OCI-LY7 (cell line): ENCODE results near the gene NUDT7. TPM values are rescaled to one million over a fixed set of nuclear protein-coding genes. Genes with fewer than 3 reads are reported as not detected.

Experiments
- BruUV-seq: library from RNA; stranded (reverse); fragments of 400-500 nt; replicated peaks from 2 replicates; lab custom pipeline; 2021; lab: Mats Ljungman, UMichigan
- CTCF ChIA-PET: fragments of 300-600 bp; sonication (Branson Sonifier 250); formaldehyde crosslinking; loops from one replicate; lab custom pipeline; 2022; ENCODE audit warnings: antibody characterized with exemption; ENCODE audit not compliant: unreplicated experiment; lab: Charles Lee
- POLR2A ChIA-PET: fragments of 300-600 bp; sonication (Branson Sonifier 250); formaldehyde crosslinking; loops from one replicate; lab custom pipeline; 2022; ENCODE audit warnings: antibody characterized with exemption; lab: Charles Lee
- DNase-seq: peaks from one replicate; pipeline ENCODE4 v3.0.0-alpha.2; 2015; ENCODE audit warnings: low spot score
- H2AFZ ChIP-seq: fragments of 200-600 bp; sonication (generic), shearing (Covaris generic); 2 replicates; pipeline ENCODE4 v1.6.1; 2014; ENCODE audit warnings: mild to moderate bottlenecking, antibody characterized with exemption, low read length, moderate library complexity
- H3K27ac ChIP-seq: fragments of 200-600 bp; sonication (generic); 2 replicates; pipeline ENCODE4 v1.5.1; 2014; ENCODE audit warnings: mixed run types, low read depth, mild to moderate bottlenecking, moderate library complexity, low read length, inconsistent platforms; ENCODE audit not compliant: poor library complexity, severe bottlenecking
- H3K36me3 ChIP-seq: fragments of 200-600 bp; sonication (generic); 2 replicates; pipeline ENCODE4 v1.6.1; 2014; ENCODE audit warnings: mild to moderate bottlenecking, antibody characterized with exemption, low read length, moderate library complexity, mixed read lengths; ENCODE audit not compliant: insufficient read depth
- H3K4me1 ChIP-seq: fragments of 200-600 bp; sonication (generic); 2 replicates; pipeline ENCODE4 v1.5.1; 2014; ENCODE audit warnings: mild to moderate bottlenecking, low read length; ENCODE audit not compliant: insufficient read depth, poor library complexity, severe bottlenecking
- H3K4me2 ChIP-seq: fragments of 200-600 bp; sonication (generic); 2 replicates; pipeline ENCODE4 v1.6.1; 2014; ENCODE audit warnings: mild to moderate bottlenecking, low read length
- H3K4me3 ChIP-seq: fragments of 200-600 bp; sonication (generic); 2 replicates; pipeline ENCODE4 v1.5.1; 2014; ENCODE audit warnings: mild to moderate bottlenecking, low read depth, low read length; ENCODE audit not compliant: poor library complexity, severe bottlenecking
- H3K79me2 ChIP-seq: fragments of 200-600 bp; sonication (generic); 2 replicates; pipeline ENCODE4 v1.6.1; 2016; ENCODE audit warnings: low read depth, mild to moderate bottlenecking, low read length, moderate library complexity, mixed read lengths; ENCODE audit not compliant: insufficient read depth
- H3K9me2 ChIP-seq: fragments of 200-600 bp; sonication (generic); 2 replicates; pipeline ENCODE4 v1.6.1; 2016; ENCODE audit warnings: mild to moderate bottlenecking, low read length, mixed read lengths; ENCODE audit not compliant: insufficient read depth
- H3K9me3 ChIP-seq: fragments of 200-600 bp; sonication (generic); 2 replicates; pipeline ENCODE4 v1.6.1; 2014; ENCODE audit warnings: mild to moderate bottlenecking, mixed run types, low read length, mixed read lengths
- H4K20me1 ChIP-seq: fragments of 200-600 bp; sonication (generic); 2 replicates; pipeline ENCODE4 v1.6.1; 2014; ENCODE audit warnings: mild to moderate bottlenecking, antibody characterized with exemption, low read length, moderate library complexity, mixed read lengths; ENCODE audit not compliant: insufficient read depth
- EZH2phosphoT487 ChIP-seq: fragments of 200-600 bp; sonication (generic); IDR thresholded peaks from 2 replicates; pipeline ENCODE4 v1.6.1; 2018; ENCODE audit warnings: low read depth, borderline replicate concordance, mild to moderate bottlenecking, mixed run types, antibody characterized with exemption, low read length, moderate library complexity, mixed read lengths
- intact Hi-C: fragments of 100-400 bp; cut with micrococcal nuclease; formaldehyde crosslinking; loops from one replicate; pipeline ENCODE4 v1.10.0; 2022; ENCODE audit not compliant: unreplicated experiment
- total RNA-seq, 2 experiments: library from RNA; depleted of rRNA in 1 of 2; stranded (reverse); fragments of >200 nt in 1 of 2; shearing (Covaris generic) in 1 of 2; gene quantifications; 2 replicates each; pipeline ENCODE4 v1.2.3, GENCODE V29; 2014 to 2022
- TF ChIP-seq, protein P1 (sequence below): fragments of 200-600 bp; sonication (generic); conservative IDR thresholded peaks from 2 replicates; pipeline ENCODE4 v1.5.1; 2014; ENCODE audit warnings: mild to moderate bottlenecking, antibody characterized with exemption, low read length, moderate library complexity, mixed read lengths

NUDT7 gene
- total RNA-seq, 2 experiments from 2014 or later, result 4.4 to 22.1 TPM

DNA sequence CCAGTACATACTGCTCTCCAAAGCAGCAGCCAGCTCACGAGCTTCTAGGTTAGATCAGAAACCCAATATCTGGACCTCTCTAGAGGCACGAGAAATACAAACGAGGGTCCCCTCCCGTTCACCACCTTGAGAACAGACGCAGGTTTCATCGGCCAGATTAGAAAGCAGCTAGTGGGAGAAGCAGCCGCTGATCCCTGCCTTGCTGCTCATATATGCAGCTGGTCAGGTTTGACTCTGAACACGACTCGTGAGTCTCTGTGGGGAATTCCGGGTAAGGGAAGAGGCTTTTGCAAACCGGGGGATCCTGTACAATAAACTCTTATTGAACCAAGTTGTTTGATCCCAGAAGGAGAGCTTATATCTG is 67.7 kb downstream of the NUDT7 start:
- Histone ChIP-seq H3K4me3 (no peak overlapping the region), H3K36me3 (no peaks in the 10 kb centered on the region), H2AFZ (no peak overlapping the region), H3K27ac (no peak overlapping the region), H3K9me2 (no peaks in the 10 kb centered on the region), H3K79me2 (no peaks in the 10 kb centered on the region), H3K4me2 (no peak overlapping the region), H4K20me1 (no peaks in the 10 kb centered on the region), H3K9me3 (no peaks in the 10 kb centered on the region), H3K4me1 (no peaks in the 10 kb centered on the region)
- intact Hi-C loops, result no loop called here
- ChIA-PET POLR2A (no interaction called here), CTCF (interaction anchor here (0.6 kb wide), 1 partner anchor 318 kb away, joined by 4 read pairs; no protein-coding TSS in a partner anchor)
- no TSS peak for BruUV-seq
- no peak for DNase-seq
- TF ChIP-seq EZH2phosphoT487, result no peak
- TF ChIP-seq, protein P1, sequence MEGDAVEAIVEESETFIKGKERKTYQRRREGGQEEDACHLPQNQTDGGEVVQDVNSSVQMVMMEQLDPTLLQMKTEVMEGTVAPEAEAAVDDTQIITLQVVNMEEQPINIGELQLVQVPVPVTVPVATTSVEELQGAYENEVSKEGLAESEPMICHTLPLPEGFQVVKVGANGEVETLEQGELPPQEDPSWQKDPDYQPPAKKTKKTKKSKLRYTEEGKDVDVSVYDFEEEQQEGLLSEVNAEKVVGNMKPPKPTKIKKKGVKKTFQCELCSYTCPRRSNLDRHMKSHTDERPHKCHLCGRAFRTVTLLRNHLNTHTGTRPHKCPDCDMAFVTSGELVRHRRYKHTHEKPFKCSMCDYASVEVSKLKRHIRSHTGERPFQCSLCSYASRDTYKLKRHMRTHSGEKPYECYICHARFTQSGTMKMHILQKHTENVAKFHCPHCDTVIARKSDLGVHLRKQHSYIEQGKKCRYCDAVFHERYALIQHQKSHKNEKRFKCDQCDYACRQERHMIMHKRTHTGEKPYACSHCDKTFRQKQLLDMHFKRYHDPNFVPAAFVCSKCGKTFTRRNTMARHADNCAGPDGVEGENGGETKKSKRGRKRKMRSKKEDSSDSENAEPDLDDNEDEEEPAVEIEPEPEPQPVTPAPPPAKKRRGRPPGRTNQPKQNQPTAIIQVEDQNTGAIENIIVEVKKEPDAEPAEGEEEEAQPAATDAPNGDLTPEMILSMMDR, result no peak

DNA sequence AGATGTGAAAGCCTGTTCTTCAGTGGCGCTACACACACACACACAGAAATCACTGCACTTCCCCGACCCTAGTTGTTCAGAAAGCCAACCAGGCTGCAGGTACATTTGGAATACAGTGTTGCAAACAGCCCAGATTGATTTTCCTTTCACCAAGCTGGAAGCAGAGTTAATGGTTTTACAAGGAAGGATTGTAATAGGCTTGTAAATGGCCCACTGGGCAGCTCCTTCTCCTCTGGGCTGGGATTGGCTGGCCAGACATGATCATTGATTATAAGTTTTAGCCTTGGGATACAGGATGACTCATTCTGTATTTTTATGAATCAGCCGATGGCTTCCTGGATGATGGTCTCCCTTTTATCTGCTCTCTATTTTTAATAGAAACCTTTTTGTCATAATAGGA is 68.6 kb downstream of the NUDT7 start:
- BruUV-seq, result no TSS peak
- H3K27ac ChIP-seq, result no peak overlapping the region
- no peaks in the 10 kb centered on the region for H3K79me2 ChIP-seq
- ChIA-PET CTCF (no interaction called here), POLR2A (no interaction called here)
- no peaks in the 10 kb centered on the region for H3K4me1 ChIP-seq
- DNase-seq, result no peak
- H2AFZ ChIP-seq, result no peak overlapping the region
- no peaks in the 10 kb centered on the region for H3K9me2 ChIP-seq
- TF ChIP-seq EZH2phosphoT487, result no peak
- TF ChIP-seq, protein P1, result no peak
- H4K20me1 ChIP-seq, result no peaks in the 10 kb centered on the region
- H3K4me3 ChIP-seq, result no peak overlapping the region
- intact Hi-C loops, result no loop called here
- no peaks in the 10 kb centered on the region for H3K9me3 ChIP-seq
- no peak overlapping the region for H3K4me2 ChIP-seq
- no peaks in the 10 kb centered on the region for H3K36me3 ChIP-seq

Other genes starting within 250 kb of the NUDT7 start
- not detected in 2 replicates for gene VAT1L, start 66.0 kb downstream of the NUDT7 start, total RNA-seq (2014; rRNA removed; shearing (Covaris generic))
- not detected in 2 replicates for gene VAT1L, start 66.0 kb downstream of the NUDT7 start, total RNA-seq (2022)